ENCODE data around the gene NDP.

DNA sequence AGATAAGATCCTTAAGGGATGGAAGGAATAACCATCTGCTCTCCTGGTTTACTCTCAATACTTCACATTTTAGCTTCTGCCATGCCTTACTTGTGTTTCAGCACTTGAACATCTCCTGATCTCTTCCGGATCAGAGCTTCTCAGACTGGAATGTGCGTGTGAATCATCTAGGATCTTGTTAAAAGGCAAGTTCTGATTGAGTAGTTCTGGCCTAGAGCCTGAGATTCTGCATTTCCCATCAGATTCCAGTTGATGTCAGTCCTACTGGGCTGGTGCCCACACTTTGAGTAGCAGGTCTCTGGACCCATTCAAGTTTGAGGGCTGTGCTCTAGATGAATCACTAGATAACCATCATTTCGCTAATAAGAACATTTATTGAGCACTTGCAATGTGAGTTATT is 20.0 kb downstream of the NDP start:
- no peak for TF ChIP-seq POLR2A (IDR thresholded peaks at IDR 0.05)
- TF ChIP-seq, protein P1, sequence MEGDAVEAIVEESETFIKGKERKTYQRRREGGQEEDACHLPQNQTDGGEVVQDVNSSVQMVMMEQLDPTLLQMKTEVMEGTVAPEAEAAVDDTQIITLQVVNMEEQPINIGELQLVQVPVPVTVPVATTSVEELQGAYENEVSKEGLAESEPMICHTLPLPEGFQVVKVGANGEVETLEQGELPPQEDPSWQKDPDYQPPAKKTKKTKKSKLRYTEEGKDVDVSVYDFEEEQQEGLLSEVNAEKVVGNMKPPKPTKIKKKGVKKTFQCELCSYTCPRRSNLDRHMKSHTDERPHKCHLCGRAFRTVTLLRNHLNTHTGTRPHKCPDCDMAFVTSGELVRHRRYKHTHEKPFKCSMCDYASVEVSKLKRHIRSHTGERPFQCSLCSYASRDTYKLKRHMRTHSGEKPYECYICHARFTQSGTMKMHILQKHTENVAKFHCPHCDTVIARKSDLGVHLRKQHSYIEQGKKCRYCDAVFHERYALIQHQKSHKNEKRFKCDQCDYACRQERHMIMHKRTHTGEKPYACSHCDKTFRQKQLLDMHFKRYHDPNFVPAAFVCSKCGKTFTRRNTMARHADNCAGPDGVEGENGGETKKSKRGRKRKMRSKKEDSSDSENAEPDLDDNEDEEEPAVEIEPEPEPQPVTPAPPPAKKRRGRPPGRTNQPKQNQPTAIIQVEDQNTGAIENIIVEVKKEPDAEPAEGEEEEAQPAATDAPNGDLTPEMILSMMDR (IDR thresholded peaks at IDR 0.05) = no peak
- TF ChIP-seq EP300 (IDR thresholded peaks at IDR 0.05) = no peak
